Esophagus muscularis mucosa (tissue), 3 donors: ENCODE results near the gene HELZ2.

Experiments
- CTCF ChIP-seq, 3 experiments: fragments of 200-600 bp in 2 of 3; fragments of 450-650 bp in 1 of 3; sonication (generic) in 2 of 3; IDR thresholded peaks; one replicate each; pipeline ENCODE4 v1.5.1; 2017 to 2019; ENCODE audit warnings: antibody characterized with exemption in 3 of 3, mild to moderate bottlenecking in 2 of 3, moderate library complexity in 1 of 3
- POLR2A ChIP-seq: fragments of 450-650 bp; IDR thresholded peaks from one replicate; pipeline ENCODE4 v1.6.1; 2017; ENCODE audit warnings: antibody characterized with exemption, moderate library complexity, mild to moderate bottlenecking, low read depth
- POLR2AphosphoS5 ChIP-seq, 2 donors: sonication (generic); formaldehyde crosslinking; IDR thresholded peaks; one replicate each; pipeline ENCODE4 v1.6.1; 2017; ENCODE audit warnings: antibody characterized with exemption in 2 of 2

GRCh38 chr20:63532449-63532971, 41.5 kb downstream of the HELZ2 start:
- TF ChIP-seq CTCF (IDR thresholded peaks at IDR 0.05) (no peak), POLR2AphosphoS5 (IDR thresholded peaks at IDR 0.05) (no peak), POLR2A (no peak)
